K562 (cell line): Measurements from ENCODE around the gene PIH1D1. TPM values are rescaled to one million over a fixed set of nuclear protein-coding genes. Genes with fewer than 3 reads are reported as not detected.

ENCODE experiments used
- CEBPZ ChIP-seq: fragments of 150-350 bp; IDR thresholded peaks from 2 replicates; pipeline ENCODE4 v1.6.1; 2014; ENCODE audit warnings: low read depth, mild to moderate bottlenecking, low read length, borderline replicate concordance
- CTCF ChIP-seq, 3 experiments: IDR thresholded peaks in 2 of 3; conservative IDR thresholded peaks in 1 of 3; 2 replicates each; pipeline ENCODE4 v1.5.1; 2011 to 2012; ENCODE audit warnings: low read length in 3 of 3, mild to moderate bottlenecking in 3 of 3, control low read depth in 2 of 3, improper control_type of control experiment in 1 of 3, inconsistent platforms in 1 of 3, low read depth in 1 of 3, mixed read lengths in 1 of 3, moderate library complexity in 1 of 3; ENCODE audit not compliant: insufficient read depth in 2 of 3
- FOXK2 ChIP-seq, 2 experiments: fragments of 450-650 bp; IDR thresholded peaks in 1 of 2; conservative IDR thresholded peaks in 1 of 2; 2 replicates each; pipeline ENCODE4 v1.6.1; 2016; ENCODE audit warnings: low read depth in 2 of 2, mild to moderate bottlenecking in 1 of 2
- HMBOX1 ChIP-seq: sonication (generic); IDR thresholded peaks from 2 replicates; pipeline ENCODE4 v1.6.1; 2016
- HMGN3 ChIP-seq: IDR thresholded peaks from 2 replicates; pipeline ENCODE4 v1.6.1; 2011; ENCODE audit warnings: borderline replicate concordance, low read depth, mild to moderate bottlenecking, mixed read lengths, low read length; ENCODE audit not compliant: insufficient read length; ENCODE audit errors: extremely low read depth
- RNF219 ChIP-seq: fragments of 250-450 bp; sonication (Bioruptor Pico); IDR thresholded peaks from 2 replicates; pipeline ENCODE4 v1.5.0; 2022; ENCODE audit warnings: mild to moderate bottlenecking
- SNAPC5 ChIP-seq: fragments of 250-450 bp; sonication (Bioruptor Pico); IDR thresholded peaks from 2 replicates; pipeline ENCODE4 v1.8.0; 2021; ENCODE audit warnings: moderate library complexity, mild to moderate bottlenecking, inconsistent platforms
- USF2 ChIP-seq: sonication (generic); formaldehyde crosslinking; IDR thresholded peaks from 2 replicates; pipeline ENCODE4 v1.5.0; 2020; ENCODE audit warnings: missing genetic modification reagents
- ZFX ChIP-seq: sonication (generic); formaldehyde crosslinking; IDR thresholded peaks from 2 replicates; pipeline ENCODE4 v1.8.0; 2022; ENCODE audit warnings: mild to moderate bottlenecking, missing genetic modification reagents, moderate library complexity
- ZNF143 ChIP-seq: sonication (generic); formaldehyde crosslinking; IDR thresholded peaks from 2 replicates; pipeline ENCODE4 v1.9.0; 2022; ENCODE audit warnings: mild to moderate bottlenecking, missing genetic modification reagents
- ZNF239 ChIP-seq: fragments of 250-450 bp; sonication (Bioruptor Pico); IDR thresholded peaks from 2 replicates; pipeline ENCODE4 v1.4.0; 2020; ENCODE audit warnings: mild to moderate bottlenecking
- ZNF263 ChIP-seq: sonication (generic); formaldehyde crosslinking; IDR thresholded peaks from 2 replicates; pipeline ENCODE4 v1.8.0; 2022; ENCODE audit warnings: mild to moderate bottlenecking, missing genetic modification reagents, borderline replicate concordance
- ZNF740 ChIP-seq, 3 experiments: fragments of 200-800 bp in 1 of 3; sonication (Bioruptor generic) in 1 of 3; sonication (generic) in 1 of 3; formaldehyde crosslinking in 1 of 3; IDR thresholded peaks; 2 replicates each; pipeline versions ENCODE4 v1.6.1 to v1.8.0; 2016 to 2022; ENCODE audit warnings: mild to moderate bottlenecking in 2 of 3, missing compliant biosample characterization in 2 of 3, missing genetic modification characterization in 2 of 3, missing genetic modification reagents in 1 of 3
- polyA plus RNA-seq, 8 experiments: library from polyadenylated mRNA; depleted of rRNA in 4 of 8; stranded (reverse) in 5 of 8; unstranded in 3 of 8; fragments of >200 nt; fragmentation: Nextera tagmentation in 2 of 8; fragmentation: Illumina TruSeq in 1 of 8; extraction: Ambion mirVana in 2 of 8; extraction: Trizol in 1 of 8; gene quantifications; 2 replicates each; pipeline versions ENCODE4 v1.2.1 to v1.2.3, GENCODE V29; 2011 to 2014; ENCODE audit warnings: inconsistent platforms in 1 of 8, missing spikeins in 1 of 8
- total RNA-seq, 7 experiments: library from RNA; depleted of rRNA in 6 of 7; stranded (reverse); fragments of >200 nt in 6 of 7; fragmentation: Illumina TruSeq in 2 of 7; extraction: Trizol in 2 of 7; gene quantifications; 2 replicates each; pipeline versions ENCODE4 v1.2.1 to v1.2.3, GENCODE V29; 2011 to 2021; ENCODE audit warnings: low replicate concordance in 1 of 7

PIH1D1 gene
- total and polyA plus RNA-seq, 9 of the 15 experiments (the other 6 are each of a cell fraction or from before 2014, with no cell fraction given) = 26.5 to 224 (median 137) TPM

GRCh38 chr19:49436381-49437017 lies 15.1 kb downstream of the PIH1D1 start (continued):
- TF ChIP-seq ZNF263 (no peak), SNAPC5 (no peak), CTCF (IDR thresholded peaks at IDR 0.05 in 2 of 3, conservative IDR thresholded peaks at IDR 0.05 in 1 of 3; ENCODE audit: insufficient read depth in 2 of 3, low read depth in 1 of 3, low read length in 3 of 3) (peak in 2 of 3 experiments; percentile 9 to 14; a peak in 1 of 6 replicates), CEBPZ (no peak), FOXK2 (conservative IDR thresholded peaks at IDR 0.05 in 1 of 2, IDR thresholded peaks at IDR 0.05 in 1 of 2; ENCODE audit: low read depth in 2 of 2) (no peak), ZNF143 (CRISPR knock-in tag) (no peak), ZNF239 (CRISPR knock-in tag) (no peak), ZNF740 (CRISPR knock-in tag; IDR thresholded peaks at IDR 0.05) (no peak), ZNF740 (tag; IDR thresholded peaks at IDR 0.05) (no peak), USF2 (CRISPR knock-in tag) (peak; percentile 56; the same call in 1 of the 2 replicates), ZFX (CRISPR knock-in tag) (peak; percentile 55), HMBOX1 (no peak), HMGN3 (peak; percentile 13), RNF219 (CRISPR knock-in tag) (no peak)
